D721Med (cell line): ENCODE results near the gene HS2ST1.
"Not testable (repeated sequence)": the region's sequence is repeated elsewhere in the genome, so short reads cannot be mapped to it uniquely, and the experiment has no call there.

Experiments
- DNase-seq: peaks from one replicate; pipeline ENCODE4 v3.0.0; 2011; ENCODE audit warnings: low spot score; ENCODE audit not compliant: insufficient read length
- FAIRE-seq: peaks from 2 replicates; lab custom pipeline; 2011; peaks lifted over from hg19 to GRCh38; lab: Jason Lieb, UNC
- TF ChIP-seq, protein P1 (sequence below): IDR thresholded peaks from 2 replicates; pipeline ENCODE4 v1.5.1; 2012; ENCODE audit warnings: mild to moderate bottlenecking, control low read depth; ENCODE audit not compliant: insufficient read depth; ENCODE audit errors: missing control alignments

HS2ST1 gene

GRCh38 chr1:86914601-86914997 lies at the start of gene HS2ST1:
HS2ST1 (plus strand) TSS chr1:86914635.
- TF ChIP-seq, protein P1, sequence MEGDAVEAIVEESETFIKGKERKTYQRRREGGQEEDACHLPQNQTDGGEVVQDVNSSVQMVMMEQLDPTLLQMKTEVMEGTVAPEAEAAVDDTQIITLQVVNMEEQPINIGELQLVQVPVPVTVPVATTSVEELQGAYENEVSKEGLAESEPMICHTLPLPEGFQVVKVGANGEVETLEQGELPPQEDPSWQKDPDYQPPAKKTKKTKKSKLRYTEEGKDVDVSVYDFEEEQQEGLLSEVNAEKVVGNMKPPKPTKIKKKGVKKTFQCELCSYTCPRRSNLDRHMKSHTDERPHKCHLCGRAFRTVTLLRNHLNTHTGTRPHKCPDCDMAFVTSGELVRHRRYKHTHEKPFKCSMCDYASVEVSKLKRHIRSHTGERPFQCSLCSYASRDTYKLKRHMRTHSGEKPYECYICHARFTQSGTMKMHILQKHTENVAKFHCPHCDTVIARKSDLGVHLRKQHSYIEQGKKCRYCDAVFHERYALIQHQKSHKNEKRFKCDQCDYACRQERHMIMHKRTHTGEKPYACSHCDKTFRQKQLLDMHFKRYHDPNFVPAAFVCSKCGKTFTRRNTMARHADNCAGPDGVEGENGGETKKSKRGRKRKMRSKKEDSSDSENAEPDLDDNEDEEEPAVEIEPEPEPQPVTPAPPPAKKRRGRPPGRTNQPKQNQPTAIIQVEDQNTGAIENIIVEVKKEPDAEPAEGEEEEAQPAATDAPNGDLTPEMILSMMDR, result no peak
- FAIRE-seq, result no peak
- no peak for DNase-seq

DNA sequence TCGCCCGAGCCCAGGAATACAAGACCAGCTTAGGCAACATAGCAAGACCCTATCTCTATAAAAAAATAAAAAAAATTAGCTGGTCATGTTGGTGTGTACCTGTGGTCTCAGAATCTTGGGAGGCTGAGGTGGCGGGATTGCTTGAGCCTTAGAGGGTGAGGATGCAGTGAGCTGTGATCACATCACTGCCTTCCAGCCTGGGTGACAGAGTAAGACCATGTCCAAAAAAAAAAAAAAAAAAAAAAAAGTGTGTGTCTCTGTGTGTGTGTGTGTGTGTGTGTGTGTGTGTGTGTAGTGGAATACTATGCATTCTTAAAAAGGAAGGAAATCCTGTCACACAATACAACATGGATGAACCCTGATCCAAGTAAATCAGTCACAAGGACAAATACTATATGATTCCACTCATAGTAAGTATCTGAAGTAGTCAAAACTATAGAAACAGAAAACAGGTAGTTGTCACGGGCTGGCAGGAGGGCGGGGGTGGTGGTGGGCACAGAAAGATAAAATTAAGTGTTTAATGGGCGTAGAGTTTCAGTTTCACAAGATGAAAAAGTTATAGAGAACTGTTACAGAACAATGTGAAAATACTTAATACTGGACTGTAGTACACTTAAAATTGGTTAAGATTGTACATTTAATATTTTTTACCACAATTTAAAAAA lies 48.3 kb upstream of the HS2ST1 start:
- TF ChIP-seq, protein P1, result no peak
- DNase-seq (no peak), FAIRE-seq (no peak)

DNA sequence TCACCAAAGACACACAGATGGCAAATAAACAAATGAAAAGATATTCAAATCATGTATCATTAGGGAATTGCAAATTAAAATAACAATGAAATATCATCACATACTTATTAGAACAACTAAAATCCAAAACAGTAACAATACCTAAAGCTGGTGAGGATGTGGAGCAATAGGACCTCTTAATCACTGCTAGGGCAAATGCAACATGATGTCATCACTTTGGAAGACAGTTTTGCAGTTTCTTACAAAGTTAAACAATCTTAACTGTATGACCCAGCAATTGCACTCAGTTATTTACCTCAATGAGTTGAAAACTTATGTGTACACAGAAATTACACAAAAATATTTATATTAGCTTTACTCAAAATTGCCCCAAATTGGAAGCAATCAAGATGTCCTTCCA lies 47.8 kb upstream of the HS2ST1 start:
- TF ChIP-seq, protein P1, result no peak
- FAIRE-seq, result no peak
- DNase-seq, result no peak

- not testable (repeated sequence) for DNase-seq, FAIRE-seq
These were observed 47.2 kb upstream of the HS2ST1 start for GRCh38 chr1:86867278-86867677.

DNA sequence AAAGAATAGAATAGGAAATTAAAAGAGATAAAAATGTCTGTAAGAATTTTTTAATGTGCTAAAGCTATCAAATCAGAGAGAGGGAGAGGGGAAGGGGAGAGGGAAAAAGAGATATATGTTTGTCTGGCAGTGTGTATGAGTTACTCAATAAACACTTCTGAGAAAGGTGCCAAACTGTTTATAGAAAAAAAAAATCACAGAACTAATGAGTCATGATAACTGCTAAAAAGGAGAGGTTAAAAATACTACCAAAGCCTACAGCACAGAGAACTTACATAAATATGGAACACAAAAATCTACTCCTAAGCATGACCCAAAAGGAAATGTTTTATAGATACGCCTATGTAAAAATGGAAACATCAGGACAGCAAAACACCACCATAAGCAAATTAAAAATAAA lies 46.0 kb upstream of the HS2ST1 start:
- TF ChIP-seq, protein P1, result no peak
- FAIRE-seq (no peak), DNase-seq (no peak)

- FAIRE-seq (no peak), DNase-seq (no peak)
- TF ChIP-seq, protein P1, result no peak
These were observed 43.4 kb upstream of the HS2ST1 start for GRCh38 chr1:86871001-86871400.

GRCh38 chr1:86872086-86872485 lies 42.3 kb upstream of the HS2ST1 start:
- TF ChIP-seq, protein P1, result no peak
- DNase-seq (no peak), FAIRE-seq (no peak)
